ENCODE data around the gene MOCOS. TPM values are rescaled to one million over a fixed set of nuclear protein-coding genes. Genes with fewer than 3 reads are reported as not detected.

MOCOS gene
- total RNA-seq, 2 donors from 2014 or later: 2.0 to 2.8 TPM

DNA sequence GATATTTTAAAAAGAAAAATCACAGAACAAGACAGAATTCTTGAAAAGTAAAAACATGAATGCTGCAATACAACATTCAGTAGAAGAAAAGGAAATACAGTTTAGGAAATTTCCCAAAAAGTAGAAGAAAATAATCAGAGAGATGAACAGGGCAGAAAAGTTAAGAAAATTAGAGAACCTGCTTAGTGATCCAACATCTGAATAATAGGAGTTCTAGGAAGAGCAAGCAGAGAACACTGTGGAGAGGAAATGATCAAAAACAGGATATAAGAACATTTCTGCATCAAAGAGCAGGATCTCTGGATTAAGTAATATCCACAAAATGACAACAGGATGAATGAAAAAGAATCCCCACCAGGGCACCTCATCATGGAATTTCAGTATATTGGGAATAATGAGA is 101.4 kb downstream of the MOCOS start:
- DNase-seq (ENCODE audit: low spot score) (no peak), ATAC-seq (ENCODE audit: insufficient number of reproducible peaks, low FRiP score, low read depth) (no peak)
- no peaks in the 10 kb centered on the region for H3K9me3 ChIP-seq
- TF ChIP-seq, protein P1, sequence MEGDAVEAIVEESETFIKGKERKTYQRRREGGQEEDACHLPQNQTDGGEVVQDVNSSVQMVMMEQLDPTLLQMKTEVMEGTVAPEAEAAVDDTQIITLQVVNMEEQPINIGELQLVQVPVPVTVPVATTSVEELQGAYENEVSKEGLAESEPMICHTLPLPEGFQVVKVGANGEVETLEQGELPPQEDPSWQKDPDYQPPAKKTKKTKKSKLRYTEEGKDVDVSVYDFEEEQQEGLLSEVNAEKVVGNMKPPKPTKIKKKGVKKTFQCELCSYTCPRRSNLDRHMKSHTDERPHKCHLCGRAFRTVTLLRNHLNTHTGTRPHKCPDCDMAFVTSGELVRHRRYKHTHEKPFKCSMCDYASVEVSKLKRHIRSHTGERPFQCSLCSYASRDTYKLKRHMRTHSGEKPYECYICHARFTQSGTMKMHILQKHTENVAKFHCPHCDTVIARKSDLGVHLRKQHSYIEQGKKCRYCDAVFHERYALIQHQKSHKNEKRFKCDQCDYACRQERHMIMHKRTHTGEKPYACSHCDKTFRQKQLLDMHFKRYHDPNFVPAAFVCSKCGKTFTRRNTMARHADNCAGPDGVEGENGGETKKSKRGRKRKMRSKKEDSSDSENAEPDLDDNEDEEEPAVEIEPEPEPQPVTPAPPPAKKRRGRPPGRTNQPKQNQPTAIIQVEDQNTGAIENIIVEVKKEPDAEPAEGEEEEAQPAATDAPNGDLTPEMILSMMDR (IDR thresholded peaks at IDR 0.05): no peak
- no peaks in the 10 kb centered on the region for H3K27me3 ChIP-seq (replicated peaks; ENCODE audit: insufficient read depth)
- no peaks in the 10 kb centered on the region for H3K4me1 ChIP-seq (ENCODE audit: control insufficient read depth in 1 of 2, low read depth in 2 of 2)
- H3K27ac ChIP-seq: no peak overlapping the region
- H3K36me3 ChIP-seq: no peaks in the 10 kb centered on the region
- H3K4me3 ChIP-seq: no peak overlapping the region

DNA sequence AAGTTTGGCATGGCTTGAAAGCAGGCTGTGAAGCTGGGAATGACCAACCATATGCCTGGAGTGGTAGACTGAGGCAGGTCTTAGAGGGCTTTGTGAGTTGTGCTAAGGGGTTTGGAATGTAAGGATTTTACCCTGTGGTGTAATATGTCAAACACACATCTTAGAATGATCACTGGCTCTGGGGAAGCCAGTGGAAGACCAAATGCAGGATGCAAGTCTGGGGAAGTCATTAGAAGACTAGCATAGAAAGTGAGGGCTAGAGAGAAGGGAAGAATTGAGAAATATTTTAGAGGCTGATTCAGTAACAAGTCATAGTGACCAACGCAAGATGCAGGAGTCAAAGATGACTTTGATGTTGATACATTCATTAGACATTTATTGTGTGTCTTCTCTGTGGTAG is 106.7 kb downstream of the MOCOS start:
- no peak for DNase-seq (ENCODE audit: low spot score)
- ATAC-seq (ENCODE audit: insufficient number of reproducible peaks, low FRiP score, low read depth): no peak
- TF ChIP-seq, protein P1 (IDR thresholded peaks at IDR 0.05): no peak
- no peak overlapping the region for H3K4me3 ChIP-seq
- H3K4me1 ChIP-seq (ENCODE audit: control insufficient read depth in 1 of 2, low read depth in 2 of 2): peaks cover 0 to 3% of the 10 kb centered on the region in 2 donors
- no peaks in the 10 kb centered on the region for H3K27me3 ChIP-seq (replicated peaks; ENCODE audit: insufficient read depth)
- H3K27ac ChIP-seq: no peak overlapping the region
- H3K36me3 ChIP-seq: no peaks in the 10 kb centered on the region
- no peaks in the 10 kb centered on the region for H3K9me3 ChIP-seq

DNA sequence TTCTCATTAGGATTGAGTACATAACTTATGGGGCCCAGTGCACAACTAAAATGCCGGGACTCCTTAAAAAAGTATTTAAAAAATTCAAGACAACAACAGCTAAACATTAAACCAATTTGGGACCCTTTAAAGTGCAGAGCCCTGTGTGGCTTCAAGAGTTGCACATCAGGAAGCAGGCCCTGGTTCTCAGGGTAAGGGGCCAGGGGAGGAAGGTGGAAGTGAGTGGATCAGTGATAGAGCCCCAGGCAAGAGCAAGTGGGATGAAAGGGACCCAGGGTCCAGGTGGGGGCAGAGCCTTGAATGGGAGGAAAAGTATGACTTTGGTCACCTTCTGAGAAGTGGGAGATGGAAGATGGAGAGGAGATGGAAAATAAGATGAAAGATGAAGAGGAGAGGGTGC is 107.9 kb downstream of the MOCOS start:
- no peaks in the 10 kb centered on the region for H3K9me3 ChIP-seq
- TF ChIP-seq, protein P1 (IDR thresholded peaks at IDR 0.05): no peak
- no peak for ATAC-seq (ENCODE audit: insufficient number of reproducible peaks, low FRiP score, low read depth)

DNA sequence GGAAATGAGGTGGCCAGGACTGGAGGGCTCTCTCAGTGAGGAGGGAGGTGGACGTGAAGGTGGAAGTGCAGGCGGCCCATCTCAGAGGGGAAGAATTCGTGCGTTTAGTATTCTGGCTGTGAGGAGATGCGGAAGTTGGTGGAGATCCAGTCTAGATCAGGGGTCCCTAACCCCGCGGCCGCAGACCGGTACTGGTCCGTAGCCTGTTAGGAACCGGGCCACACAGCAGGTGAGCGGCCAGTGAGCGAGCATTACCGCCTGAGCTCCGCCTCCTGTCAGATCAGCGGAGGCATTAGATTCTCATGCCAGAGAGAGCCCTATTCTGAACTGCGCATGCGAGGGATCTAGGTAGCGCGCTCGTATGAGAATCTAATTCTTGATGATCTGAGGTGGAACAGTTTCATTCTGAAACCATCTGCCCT is 108.6 kb downstream of the MOCOS start:
- Histone ChIP-seq H3K9me3 (no peaks in the 10 kb centered on the region), H3K27me3 (replicated peaks; ENCODE audit: insufficient read depth) (no peaks in the 10 kb centered on the region), H3K4me3 (peak overlapping the region; percentile 97), H3K27ac (peak overlapping the region in 1 of 2 donors; percentile 86), H3K4me1 (ENCODE audit: control insufficient read depth in 1 of 2, low read depth in 2 of 2) (peaks cover 0 to 3% of the 10 kb centered on the region in 2 donors), H3K36me3 (no peaks in the 10 kb centered on the region)
- TF ChIP-seq, protein P1 (IDR thresholded peaks at IDR 0.05): no peak
- DNase-seq (ENCODE audit: low spot score): no peak
- no peak for ATAC-seq (ENCODE audit: insufficient number of reproducible peaks, low FRiP score, low read depth)

More for the DNA sequence above, 107.9 kb downstream of the MOCOS start:
- no peaks in the 10 kb centered on the region for H3K36me3 ChIP-seq
- DNase-seq (ENCODE audit: low spot score): no peak
- H3K4me1 ChIP-seq (ENCODE audit: control insufficient read depth in 1 of 2, low read depth in 2 of 2): peaks cover 0 to 3% of the 10 kb centered on the region in 2 donors
- H3K4me3 ChIP-seq: no peak overlapping the region
- H3K27ac ChIP-seq: no peak overlapping the region
- H3K27me3 ChIP-seq (replicated peaks; ENCODE audit: insufficient read depth): no peaks in the 10 kb centered on the region

DNA sequence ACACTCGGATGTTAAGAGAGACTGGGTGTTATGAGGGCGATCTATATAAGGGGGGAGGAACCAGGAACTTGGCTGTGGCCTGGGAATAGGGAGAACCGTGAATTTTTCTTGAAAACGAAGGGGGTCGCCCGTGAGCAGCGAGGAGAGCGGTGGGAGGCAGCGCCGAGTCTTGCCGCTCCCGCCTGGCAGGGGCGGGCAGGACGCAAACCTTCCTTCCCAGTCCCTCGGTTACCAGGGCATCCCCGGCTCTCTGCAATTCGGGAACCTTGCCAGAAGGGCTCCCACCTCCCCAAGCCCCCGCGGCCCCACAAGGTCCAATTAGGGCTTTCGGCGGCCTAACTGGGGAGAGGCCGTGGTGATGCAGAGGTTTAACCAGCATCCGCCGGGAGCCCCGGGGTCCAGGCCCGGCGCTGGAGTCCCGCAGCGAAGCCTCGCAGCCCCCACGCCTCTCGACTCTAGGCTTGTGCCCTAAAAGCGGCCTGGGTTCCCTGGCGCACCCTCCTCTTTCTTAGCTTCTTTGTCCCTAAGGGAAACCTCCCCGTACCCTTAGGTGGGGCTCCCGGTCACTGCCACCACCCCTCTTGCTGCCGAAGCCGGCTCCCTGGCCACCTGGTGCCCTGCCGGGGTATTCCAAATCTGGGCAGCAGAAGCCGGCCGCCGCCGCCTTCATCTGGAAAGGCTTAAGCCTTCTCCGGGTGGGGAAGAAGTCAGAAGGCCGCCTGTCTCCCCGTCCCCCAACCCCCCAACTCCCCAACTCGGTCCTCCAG is 109.5 kb downstream of the MOCOS start:
- Histone ChIP-seq H3K27ac (peak overlapping the region; percentile 85 to 86), H3K9me3 (no peaks in the 10 kb centered on the region), H3K4me1 (ENCODE audit: control insufficient read depth in 1 of 2, low read depth in 2 of 2) (peaks cover 0 to 3% of the 10 kb centered on the region in 2 donors), H3K36me3 (no peaks in the 10 kb centered on the region), H3K4me3 (peak overlapping the region; percentile 97), H3K27me3 (replicated peaks; ENCODE audit: insufficient read depth) (no peaks in the 10 kb centered on the region)
- ATAC-seq (ENCODE audit: insufficient number of reproducible peaks, low FRiP score, low read depth): peak; percentile 6
- no peak for DNase-seq (ENCODE audit: low spot score)
- TF ChIP-seq, protein P1 (IDR thresholded peaks at IDR 0.05): peak; percentile 24

All from thoracic aorta (tissue), 2 donors.